GM12878 (cell line): ENCODE results near the gene RBM4B.

Experiments used
- ATF7 ChIP-seq: fragments of 450-650 bp; IDR thresholded peaks from 2 replicates; pipeline ENCODE4 v1.6.1; 2016; ENCODE audit warnings: low read depth, mild to moderate bottlenecking
- DPF2 ChIP-seq: fragments of 450-650 bp; IDR thresholded peaks from 2 replicates; pipeline ENCODE4 v1.6.1; 2017; ENCODE audit warnings: mild to moderate bottlenecking

- TF ChIP-seq DPF2, result no peak
- TF ChIP-seq ATF7, result no peak
Observed at GRCh38 chr11:66708701-66709100, 31.0 kb upstream of the RBM4B start.
